Testis (tissue), 3 donors: ENCODE measurements around the gene FAM83C. TPM values are rescaled to one million over a fixed set of nuclear protein-coding genes. Genes with fewer than 3 reads are reported as not detected.

Source experiments
- polyA plus RNA-seq: library from polyadenylated mRNA; stranded (reverse); fragments of 350-450 nt; fragmentation: Illumina TruSeq; extraction: RNeasy Lipid Tissue Mini Kit (QIAGEN cat#74804); gene quantifications from one replicate; pipeline ENCODE4 v1.2.3, GENCODE V29; 2014; ENCODE audit warnings: low read depth, low replicate concordance; ENCODE audit not compliant: insufficient read depth
- total RNA-seq, 2 donors: library from RNA; depleted of rRNA; stranded (reverse); fragments of >200 nt; gene quantifications; one replicate each; pipeline ENCODE4 v1.2.3, GENCODE V29; 2016

Gene FAM83C
- total and polyA plus RNA-seq, 3 donors from 2014 or later, result 0.39 to 0.96 (median 0.43) TPM

Other genes starting within 250 kb of the FAM83C start
- 10 to 100 TPM; 76.6 to 78.4 TPM for gene TRPC4AP, start 199.6 kb downstream of the FAM83C start, total RNA-seq
- gene TRPC4AP, start 199.6 kb downstream of the FAM83C start, polyA plus RNA-seq, result 68.8 TPM
- 10 to 100 TPM; 14.0 to 16.9 TPM for gene EDEM2, start 145.1 kb downstream of the FAM83C start, total RNA-seq
- gene EDEM2, start 145.1 kb downstream of the FAM83C start, polyA plus RNA-seq, result 15.7 TPM
- gene PROCR, start 120.4 kb downstream of the FAM83C start, total RNA-seq, result 1 to 10 TPM; 7.2 to 8.2 TPM
- gene PROCR, start 120.4 kb downstream of the FAM83C start, polyA plus RNA-seq, result 23.6 TPM
- 1 to 10 TPM; 1.1 TPM for gene MMP24, start 65.7 kb downstream of the FAM83C start, total RNA-seq
- 2.2 TPM for gene MMP24, start 65.7 kb downstream of the FAM83C start, polyA plus RNA-seq
- 10 to 100 TPM; 16.4 to 35.1 TPM for gene MMP24OS, start 14.3 kb downstream of the FAM83C start, total RNA-seq
- 45.9 TPM for gene MMP24OS, start 14.3 kb downstream of the FAM83C start, polyA plus RNA-seq
- 10 to 100 TPM; 84.3 to 90.6 TPM for gene EIF6, start 7.7 kb downstream of the FAM83C start, total RNA-seq
- gene EIF6, start 7.7 kb downstream of the FAM83C start, polyA plus RNA-seq, result 142 TPM
- gene UQCC1, start 119.5 kb upstream of the FAM83C start, total RNA-seq, result 10 to 100 TPM; 48.9 to 52.8 TPM
- gene UQCC1, start 119.5 kb upstream of the FAM83C start, polyA plus RNA-seq, result 55.8 TPM
- gene GDF5, start 145.8 kb upstream of the FAM83C start, total RNA-seq, result 1 to 10 TPM in 1 of 2 donors, under 1 TPM in 1; 0.94 to 1.1 TPM
- 0.84 TPM for gene GDF5, start 145.8 kb upstream of the FAM83C start, polyA plus RNA-seq
- gene CEP250, start 163.2 kb upstream of the FAM83C start, total RNA-seq, result 10 to 100 TPM; 41.2 to 54.5 TPM
- 68.6 TPM for gene CEP250, start 163.2 kb upstream of the FAM83C start, polyA plus RNA-seq
- gene C20orf173, start 237.2 kb upstream of the FAM83C start, total RNA-seq, result 10 to 100 TPM in 1 of 2 donors, 1 to 10 TPM in 1; 8.5 to 17.3 TPM
- gene C20orf173, start 237.2 kb upstream of the FAM83C start, polyA plus RNA-seq, result 47.2 TPM
- gene ERGIC3, start 249.7 kb upstream of the FAM83C start, total RNA-seq, result 100 to 1,000 TPM; 337 to 338 TPM
- 493 TPM for gene ERGIC3, start 249.7 kb upstream of the FAM83C start, polyA plus RNA-seq